SK-N-MC (cell line): ENCODE results near the gene CLCN4.

ENCODE experiments used
- EZH2 ChIP-seq: fragments of 200-600 bp; sonication (generic); IDR thresholded peaks from one replicate; pipeline ENCODE4 v1.6.1; 2017; ENCODE audit warnings: antibody characterized with exemption
- FOXP2 ChIP-seq: optimal IDR thresholded peaks from 2 replicates; pipeline ENCODE3; 2011; ENCODE audit warnings: mild to moderate bottlenecking, moderate library complexity; ENCODE audit not compliant: insufficient read depth; ENCODE audit errors: extremely low read length, control extremely low read depth
- POLR2AphosphoS5 ChIP-seq: IDR thresholded peaks from 2 replicates; pipeline ENCODE4 v1.6.1; 2012; ENCODE audit warnings: mild to moderate bottlenecking, low read depth, low read length, borderline replicate concordance

DNA sequence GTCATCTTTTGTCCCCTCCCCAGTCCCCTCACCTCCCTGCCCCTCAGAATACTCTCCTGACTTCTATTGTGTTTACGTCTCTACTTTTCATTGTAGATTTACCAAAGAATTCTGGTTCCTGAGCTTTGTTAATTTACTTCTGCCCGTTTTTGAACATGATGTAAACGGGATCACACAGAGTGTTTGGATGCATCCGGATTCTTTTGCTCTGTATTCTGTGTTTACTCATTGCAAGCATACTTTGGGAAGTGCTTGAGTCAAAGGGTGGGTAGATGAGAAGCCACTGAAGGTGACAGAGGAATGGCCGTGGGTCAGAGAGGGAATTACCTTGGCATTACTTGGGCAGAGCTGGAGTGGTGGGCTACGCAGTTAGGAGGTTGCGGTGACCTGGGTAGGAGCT, 18.0 kb downstream of the CLCN4 start:
- TF ChIP-seq EZH2, result no peak
- no peak for TF ChIP-seq POLR2AphosphoS5
- no peak for TF ChIP-seq FOXP2
